ENCODE data around the gene CLEC19A.
"Not testable (repeated sequence)": the region's sequence is repeated elsewhere in the genome, so short reads cannot be mapped to it uniquely, and the experiment has no call there.

CLEC19A gene

DNA sequence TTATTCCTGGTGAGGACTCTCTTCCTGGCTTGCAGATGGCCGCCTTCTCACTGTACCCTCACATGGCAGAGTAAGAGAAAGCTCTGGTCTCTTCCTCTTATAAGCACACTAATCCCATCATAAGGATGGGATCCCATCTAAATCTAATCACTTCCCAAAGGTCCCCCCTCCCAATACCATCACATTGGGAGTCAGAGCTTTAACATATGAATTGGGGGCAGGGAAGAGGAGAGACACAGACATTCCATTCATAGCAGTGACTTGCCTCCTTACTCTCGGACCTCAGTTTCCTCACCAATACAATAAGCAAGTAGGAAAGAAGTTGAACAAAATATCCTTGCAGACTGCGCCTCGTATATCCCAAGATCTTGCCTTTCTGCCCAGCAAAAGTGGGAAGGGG is 1.7 kb downstream of the CLEC19A start:
- DNase-seq = no peak

DNA sequence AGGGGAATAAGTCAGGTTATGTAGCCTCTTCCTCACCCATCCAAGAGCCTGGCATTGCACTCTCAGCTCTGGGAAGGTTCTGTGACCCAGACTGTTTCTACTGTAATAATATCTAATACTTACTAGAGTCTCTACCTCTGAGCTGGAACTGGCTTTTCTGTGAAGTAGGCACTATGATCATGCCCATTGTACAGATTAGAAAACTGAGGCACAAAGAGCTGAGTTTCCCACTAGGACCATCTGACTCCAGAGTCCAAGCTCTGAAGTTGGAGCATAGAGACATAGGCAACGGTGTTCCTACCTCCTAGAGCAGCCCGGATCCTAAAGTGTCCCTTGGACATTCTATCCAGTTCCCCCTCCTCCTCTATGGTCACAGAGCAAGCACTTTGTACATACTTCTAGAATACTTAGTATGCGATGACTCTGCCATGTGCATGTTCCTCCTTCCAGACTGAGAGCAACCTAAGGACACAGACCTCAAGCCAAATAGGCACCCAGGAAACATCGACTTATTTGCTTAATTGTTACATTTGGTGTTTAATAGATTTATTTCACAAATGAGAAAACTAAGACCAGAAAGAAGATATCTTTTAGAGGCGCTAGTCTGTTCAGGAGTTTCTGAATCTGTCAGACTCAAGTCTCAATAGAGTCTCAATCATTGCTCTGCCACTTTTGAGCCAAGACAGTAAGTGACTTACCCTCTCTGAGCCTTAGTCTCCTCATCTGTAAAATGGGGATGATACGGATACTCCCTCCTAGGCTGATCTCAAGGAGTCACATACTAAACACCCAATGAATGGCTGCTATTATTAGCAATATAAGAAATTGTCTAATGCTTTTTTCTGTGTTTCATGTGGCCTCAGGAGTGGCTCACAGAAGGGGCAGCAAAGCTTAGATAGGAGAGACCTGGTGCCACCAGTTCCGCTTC is 3.6 kb downstream of the CLEC19A start:
- DNase-seq = no peak

DNA sequence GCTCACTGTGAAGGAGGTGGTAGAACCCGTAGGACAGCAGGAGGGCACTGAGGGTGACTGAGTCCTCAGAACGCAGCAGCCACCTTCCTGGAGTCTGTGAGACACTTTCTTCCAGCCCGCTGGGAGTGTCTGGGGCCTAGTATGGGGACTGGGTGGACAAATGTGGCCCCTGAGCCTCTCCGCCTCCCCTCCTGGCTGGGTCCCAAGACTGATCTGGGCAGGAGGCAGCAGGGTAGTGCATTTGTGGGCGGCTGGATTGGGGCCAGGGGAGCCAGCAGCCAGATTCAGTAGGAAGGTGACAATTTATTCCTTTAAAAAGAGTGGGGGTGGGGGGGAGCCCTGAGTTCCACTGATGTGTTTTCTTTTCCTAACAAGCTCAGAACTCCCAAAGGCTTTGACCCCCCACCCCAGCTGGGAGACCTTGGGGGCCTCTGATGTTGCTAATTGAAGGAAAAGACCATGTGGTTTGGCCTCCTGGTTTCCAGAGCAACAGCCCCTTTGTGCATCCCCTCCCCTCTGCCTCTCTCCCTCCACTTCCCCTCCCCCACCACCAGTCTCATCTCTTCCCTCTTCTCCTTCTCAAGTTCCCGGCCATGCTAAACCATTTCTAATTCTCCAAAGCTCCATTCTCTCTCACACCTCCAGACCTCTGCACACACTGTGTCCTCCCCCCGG is 4.4 kb downstream of the CLEC19A start:
- DNase-seq = no peak

DNA sequence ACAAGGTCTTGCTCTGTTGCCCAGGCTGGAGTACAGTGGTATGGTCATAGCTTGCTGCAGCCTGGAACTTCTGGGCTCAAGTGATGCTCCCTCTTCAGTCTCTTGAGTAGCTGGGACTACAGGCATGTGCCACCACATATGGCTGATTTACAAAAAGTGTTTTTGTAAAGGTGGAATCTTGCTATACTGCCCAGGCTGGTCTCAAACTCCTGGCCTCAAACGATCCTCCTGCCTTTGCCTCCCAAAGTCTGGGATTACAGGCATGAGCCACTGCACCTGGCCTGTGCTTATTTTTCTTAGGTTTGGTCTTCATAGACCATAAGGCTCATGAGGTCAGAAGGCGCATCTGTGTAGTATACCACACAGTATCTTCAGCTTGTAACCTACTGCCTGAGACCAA is 5.3 kb downstream of the CLEC19A start:
- no peak for DNase-seq

DNA sequence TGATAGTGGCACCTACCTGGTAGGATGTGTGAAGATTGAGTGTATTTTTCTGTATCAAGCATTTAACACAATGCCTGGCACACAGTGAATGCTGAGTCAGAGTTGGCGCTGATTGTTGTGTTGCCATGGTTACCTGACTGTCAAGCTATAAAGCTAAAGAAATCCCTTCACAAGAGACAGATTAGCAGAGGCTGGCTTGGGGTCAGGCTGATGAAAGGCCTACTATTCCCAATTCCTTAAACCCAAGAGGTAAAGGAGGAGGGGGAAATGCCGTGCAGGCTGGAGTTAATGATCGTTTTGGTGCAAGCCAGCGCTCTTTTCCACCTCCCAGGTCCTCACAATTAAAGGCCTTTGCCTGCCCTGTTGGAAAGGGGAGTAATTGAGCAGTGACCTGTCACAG is 5.9 kb downstream of the CLEC19A start:
- DNase-seq = peak; percentile 16

DNA sequence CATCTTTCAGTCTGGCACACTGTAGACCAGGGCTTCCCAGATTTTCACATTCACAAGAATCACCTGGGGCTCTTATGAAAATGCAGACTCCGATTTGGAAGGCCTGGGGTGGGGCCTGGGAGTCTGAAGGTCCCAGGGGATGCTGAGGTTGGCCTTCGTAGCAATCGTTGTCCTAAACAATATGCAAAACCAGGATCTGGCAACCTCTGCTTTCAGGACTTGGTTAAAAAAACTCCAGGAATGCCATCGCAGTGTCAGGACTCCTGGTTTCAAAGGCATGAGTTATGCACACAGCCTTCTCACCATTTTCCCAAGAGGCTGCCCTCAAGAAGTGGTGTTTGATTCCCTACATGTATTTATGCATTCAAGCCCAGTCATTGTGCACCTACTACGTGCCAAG is 6.7 kb downstream of the CLEC19A start:
- DNase-seq = no peak

DNA sequence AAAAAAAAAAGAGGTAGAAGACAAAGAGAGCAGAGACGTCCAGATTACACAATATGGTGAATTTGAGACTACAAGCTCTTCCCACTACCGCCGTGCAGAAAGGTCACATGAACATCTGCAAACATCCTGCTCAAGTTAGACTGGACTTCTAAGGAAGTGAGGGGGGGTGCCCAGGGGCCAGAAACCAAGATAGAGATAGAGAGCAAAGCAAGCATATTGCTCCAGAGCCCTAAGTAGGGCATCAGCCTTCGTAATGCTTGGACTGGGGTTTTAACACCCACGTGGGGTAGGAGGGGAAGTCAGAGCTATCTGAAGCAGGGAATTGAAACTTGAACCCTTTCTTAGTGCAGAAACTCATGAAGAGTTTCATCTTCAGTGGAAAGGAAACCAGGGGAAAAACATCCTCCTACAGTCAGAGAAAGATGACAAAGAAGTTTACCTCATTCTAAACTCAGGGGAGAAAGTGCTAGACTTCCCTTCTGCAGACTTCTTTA is 8.7 kb downstream of the CLEC19A start:
- peak; percentile 67 for DNase-seq

DNA sequence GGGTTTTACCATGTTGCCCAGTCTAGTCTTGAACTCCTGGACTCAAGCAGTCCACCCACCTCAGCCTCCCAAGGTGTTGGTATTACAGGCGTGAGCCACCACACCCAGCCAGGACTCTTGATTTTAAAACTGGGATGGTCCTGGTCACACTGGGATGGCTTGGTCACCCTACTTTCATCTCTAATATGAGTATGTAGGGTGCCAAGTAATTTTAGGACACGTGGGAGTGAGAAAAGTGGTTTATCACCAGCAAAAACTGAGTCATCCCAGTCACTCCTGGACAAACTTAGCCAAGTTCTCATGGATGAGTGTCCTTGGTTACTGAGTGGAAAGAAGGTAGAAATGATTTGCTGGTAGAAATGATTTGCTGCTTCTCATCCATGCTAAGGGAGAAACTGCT is 9.9 kb downstream of the CLEC19A start:
- DNase-seq = peak; percentile 36

DNA sequence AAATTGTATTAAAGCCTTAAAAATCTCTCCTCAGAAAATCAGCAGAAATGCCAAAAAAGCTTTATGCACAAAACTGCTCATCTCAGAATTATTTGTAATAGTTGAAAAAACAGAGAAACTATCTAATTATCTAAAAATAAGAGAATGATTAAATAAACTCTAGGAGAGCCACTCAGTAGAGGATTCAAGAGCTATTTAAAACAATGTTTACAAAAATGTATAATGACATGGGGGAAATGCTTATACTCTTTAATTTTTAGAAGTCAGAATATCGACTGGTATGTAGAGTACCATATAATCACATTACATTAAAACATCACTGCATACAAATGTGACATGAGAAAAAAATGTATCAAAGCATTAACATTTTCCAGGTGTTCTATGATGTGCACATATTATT is 11.9 kb downstream of the CLEC19A start:
- no peak for DNase-seq

DNA sequence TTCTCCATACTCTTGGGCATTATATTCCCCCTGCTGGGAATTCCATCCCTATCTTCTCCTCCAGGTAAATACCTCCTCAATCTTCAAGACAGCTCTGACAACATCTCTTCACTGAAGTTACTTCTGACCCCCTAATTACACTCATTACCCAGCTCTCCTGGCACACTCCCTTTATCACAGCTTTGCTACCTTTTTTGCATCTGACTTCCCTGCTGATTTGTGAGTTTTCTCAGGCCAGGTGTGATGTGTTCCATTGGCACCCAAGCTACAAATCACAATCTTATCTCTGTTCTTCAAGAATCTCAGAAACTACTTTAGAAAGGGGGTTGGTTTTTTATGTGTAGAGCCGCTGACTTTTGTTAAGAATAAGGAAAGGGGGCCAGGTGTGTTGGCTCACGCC is 14.0 kb downstream of the CLEC19A start:
- DNase-seq = no peak

DNA sequence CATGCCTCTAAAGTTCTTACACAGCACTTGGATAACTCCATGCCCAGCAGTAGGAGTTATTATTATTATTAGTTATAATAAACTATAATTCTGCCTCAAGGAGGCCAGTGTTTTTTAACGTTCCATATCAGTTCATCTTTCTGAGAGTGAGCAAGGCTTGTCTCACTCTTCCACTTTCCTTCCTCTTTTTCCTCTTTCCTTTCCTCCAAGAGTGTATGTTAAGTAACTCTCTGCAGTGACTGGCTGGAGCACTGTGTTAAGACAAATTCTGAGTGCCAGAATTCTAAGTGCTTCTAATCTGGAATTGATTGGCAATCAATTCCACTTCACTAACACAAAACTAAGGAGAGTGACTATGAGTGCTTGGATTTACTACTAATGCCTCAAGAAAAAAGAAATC is 16.4 kb downstream of the CLEC19A start:
- no peak for DNase-seq

DNA sequence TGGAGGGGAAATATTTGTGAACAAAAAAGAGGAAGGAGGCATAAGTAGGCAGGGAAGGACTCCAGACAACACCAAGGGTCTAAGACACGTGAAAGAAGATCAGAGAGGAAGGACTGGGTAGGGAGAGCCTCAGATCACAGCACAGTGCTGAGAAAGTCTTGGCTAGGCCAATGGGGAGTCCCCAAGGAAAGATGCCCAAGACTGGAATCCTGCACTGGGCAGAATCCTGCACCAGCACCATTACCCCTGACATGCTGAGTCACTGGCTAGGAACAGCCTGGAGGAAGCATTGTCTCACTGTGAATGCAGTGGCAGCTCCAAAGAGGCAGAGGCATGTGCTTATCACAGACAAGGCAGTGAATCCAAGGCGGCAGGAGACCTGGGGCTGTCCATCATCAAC is 19.2 kb downstream of the CLEC19A start:
- no peak for DNase-seq

DNA sequence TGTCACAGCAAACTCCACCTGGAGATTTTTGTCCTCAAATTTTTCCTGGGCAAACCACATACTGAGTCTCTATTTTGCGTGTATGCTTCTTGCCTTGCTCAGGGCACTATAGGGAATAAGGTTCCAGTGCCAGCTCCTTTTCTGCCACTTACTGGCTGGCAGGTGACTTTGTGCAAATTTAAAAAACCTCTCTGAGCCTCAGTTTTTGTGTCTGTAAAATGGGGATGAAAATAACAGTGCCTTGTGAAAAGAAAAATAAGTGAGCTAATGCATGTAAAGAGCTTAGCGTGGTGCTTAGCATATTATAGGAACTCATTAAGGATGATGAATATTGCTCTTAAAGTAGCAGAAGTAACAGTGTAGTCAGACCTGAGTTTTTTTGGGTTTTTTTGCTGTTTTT is 19.9 kb downstream of the CLEC19A start:
- DNase-seq = no peak

DNA sequence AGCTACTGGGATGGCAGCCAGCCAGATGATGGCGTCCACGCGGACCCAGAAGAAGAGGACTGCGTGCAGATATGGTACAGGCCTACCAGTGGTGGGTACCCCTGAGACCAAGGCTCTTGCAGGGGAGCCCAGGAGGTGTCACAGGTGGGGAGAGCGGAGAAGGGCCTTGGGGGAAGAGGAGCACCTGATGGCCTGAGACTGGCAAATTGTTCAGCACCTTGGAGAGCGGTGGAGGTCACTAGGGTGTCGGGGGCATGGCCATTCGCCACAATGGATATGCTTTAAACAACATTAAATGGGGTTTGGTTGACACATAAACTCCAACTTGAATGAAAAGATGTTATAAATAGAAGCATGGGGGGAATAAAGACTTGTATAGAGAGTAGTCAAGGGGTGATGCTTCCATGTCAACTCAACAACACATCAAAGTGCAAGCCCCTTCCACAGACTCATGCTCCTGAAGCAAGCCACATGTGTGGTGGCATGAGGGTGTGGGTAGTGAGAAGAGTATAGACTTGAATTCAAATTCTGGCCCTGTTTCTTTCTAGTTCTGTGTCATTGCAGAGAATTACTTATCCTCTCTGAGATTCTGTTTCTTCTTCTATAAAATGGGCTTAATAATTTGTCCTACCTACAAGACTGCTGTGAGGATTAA is 22.2 kb downstream of the CLEC19A start:
- no peak for DNase-seq

DNA sequence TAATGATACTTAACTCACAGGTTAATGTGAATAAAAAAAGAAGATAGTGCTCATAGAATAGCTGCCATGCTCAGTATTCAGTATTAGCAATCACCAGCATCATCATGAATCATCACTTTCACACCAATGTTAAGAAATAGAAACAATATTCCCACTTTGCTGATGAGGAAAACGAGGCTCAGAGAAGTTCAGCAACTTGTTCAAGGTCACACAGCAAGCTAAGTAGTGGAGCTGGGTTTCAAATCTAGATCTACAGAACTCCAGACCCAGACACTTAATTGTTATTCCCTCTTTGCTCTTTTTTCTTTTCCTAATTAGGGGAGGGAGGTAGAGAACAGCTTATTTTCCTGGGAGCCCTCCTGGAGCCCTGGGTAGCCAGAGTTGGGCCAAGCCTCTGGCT is 22.9 kb downstream of the CLEC19A start:
- DNase-seq = no peak

DNA sequence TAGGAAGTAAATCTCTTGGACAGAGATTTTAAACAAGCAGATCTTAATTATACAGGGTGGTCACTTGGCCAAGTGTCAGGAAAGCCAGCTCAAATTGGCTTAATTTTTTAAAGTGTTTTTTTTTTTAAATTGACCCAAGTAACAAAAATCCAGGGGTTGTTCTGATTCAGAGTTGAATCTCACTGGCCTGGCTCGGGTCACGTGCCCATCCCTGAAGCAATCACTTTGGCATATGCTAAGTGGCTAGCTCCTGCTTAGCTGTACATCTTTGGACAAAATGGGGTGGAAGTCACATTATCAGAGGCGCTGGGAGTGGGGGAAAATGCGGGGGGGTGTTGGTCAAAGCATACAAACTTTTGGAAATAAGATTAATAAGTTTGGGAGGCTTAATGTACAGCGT is 23.6 kb downstream of the CLEC19A start:
- no peak for DNase-seq

DNA sequence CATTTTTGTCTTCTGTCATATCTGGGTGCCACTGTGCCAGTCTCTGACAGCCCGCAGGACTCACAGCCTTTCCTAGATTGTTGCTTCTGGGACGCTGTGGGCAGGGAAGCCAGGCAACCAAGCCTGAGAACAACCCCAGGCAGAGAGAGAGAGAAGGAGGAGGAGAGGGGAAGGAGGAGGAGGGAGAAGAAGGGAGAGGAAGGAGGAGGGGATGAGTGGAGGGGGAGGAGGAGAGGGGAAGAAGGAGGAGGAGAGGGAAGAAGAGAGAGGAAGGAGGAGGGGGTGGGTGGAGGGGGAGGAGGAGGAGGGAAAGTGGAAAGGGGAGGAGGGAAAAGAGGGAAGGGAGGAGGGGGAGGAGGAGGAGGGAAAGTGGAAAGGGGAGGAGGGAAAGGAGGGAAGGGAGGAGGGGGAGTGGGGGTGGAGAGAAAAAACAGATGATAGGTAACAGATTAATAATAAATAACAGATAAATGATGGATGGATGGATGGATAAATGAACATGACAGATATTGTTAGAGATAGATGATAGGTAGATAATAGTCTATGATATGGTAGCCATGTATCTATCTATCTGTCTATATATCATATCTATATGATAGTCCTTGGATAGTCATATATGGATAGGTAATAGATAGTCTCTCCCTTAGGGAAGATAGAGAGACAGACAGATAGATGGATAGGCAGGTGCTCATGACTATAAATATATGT is 29.3 kb downstream of the CLEC19A start:
- DNase-seq = no peak

DNA sequence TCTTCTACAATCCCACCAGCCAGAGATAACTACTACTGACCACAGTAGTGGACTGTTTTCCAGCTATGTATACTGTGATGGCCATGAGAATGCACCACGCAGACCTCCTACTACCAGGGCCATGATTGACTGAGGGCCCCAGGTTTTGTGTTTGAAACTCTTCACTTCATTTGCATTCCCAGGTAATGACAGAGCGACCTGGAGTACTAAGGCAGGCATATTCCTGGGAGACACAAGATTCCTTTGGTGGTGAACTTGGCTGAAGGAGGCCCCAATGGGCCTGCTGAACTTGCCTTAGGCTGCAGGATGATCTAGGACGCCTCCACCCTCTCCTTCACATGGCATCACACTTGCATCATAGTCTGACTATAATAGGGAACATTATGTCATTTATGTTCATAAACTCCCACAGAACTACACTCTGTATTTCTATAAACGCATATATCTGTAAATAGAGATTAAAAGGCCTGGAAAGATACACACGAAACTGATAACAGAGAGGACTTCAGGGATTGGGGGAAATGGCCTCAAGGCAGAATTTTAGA is 30.4 kb downstream of the CLEC19A start:
- no peak for DNase-seq

DNA sequence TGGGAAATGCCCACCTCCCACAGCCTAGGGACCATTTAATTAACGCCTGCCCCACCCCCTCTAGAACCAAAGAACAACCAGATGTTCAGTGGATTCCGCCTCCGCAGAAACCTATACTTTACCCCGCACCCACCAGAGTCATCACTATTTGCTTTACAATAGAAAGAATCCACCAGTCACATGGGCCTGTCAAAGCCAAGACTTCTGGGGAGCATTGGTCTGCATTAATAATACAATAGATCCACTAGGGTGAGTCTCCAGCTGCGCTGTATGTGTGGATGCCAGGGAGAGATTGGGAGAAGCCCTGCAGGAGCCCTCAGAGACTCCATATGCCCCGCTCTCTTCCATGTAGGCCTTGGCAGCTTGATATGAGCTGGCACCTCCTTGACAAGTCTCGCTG is 31.3 kb downstream of the CLEC19A start:
- DNase-seq = no peak

DNA sequence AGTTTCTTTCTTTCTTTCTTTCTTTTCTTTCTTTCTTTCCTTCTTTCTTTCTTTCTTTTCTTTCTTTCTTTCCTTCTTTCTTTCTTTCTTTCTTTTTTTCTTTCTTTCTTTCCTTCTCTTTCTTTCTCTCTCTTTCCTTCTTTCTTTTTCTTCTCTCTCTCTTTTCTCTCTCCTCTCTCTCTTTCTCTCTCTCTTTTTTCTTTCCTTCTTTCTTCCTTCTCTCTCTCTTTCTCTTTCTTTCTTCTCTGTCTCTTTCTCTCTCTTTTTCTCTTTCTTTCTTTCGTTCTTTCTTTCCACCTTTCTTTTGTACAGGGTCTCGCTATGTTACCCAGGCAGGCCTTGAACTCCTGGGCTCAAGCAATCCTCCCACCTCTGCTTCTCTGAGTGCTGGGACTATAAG is 35.7 kb downstream of the CLEC19A start:
- not testable (repeated sequence) for DNase-seq

DNA sequence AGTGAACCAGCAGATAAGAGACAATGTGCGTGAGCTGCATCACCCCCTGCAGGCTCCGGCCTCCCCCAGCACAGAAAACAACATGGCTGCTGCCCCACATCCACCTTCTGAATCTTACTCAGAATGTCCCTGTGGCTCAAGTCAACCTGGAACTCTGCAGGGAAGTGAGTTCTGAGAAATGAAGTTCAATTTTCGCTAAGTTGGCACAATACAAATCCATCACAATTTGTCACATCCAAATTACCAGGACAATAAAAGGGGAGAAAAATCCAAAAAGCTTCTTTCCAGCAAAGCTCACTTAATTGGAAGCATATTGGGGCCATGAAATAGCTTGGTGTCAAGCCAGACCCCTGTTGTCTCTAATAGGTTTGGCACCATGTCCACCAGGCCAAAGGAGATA is 38.1 kb downstream of the CLEC19A start:
- DNase-seq = no peak

DNA sequence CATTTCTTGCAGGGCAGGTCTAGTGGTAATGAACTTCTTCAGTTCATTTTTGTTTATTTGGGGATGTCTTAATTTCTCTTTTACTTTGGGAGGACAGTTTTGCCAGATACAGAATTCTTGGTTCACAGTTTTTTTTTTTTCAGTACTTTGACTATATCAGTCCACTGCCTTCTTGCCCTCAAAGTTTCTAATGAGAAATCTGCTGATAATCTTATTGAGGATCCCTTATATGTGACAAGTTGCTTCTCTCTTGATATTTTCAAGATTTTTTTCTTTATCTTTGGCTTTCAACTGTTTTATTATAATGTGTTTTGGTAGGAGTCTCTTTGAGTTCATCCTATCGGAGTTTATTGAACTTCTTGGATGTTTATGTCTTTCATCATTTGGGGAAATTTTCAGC is 42.8 kb downstream of the CLEC19A start:
- no peak for DNase-seq

DNA sequence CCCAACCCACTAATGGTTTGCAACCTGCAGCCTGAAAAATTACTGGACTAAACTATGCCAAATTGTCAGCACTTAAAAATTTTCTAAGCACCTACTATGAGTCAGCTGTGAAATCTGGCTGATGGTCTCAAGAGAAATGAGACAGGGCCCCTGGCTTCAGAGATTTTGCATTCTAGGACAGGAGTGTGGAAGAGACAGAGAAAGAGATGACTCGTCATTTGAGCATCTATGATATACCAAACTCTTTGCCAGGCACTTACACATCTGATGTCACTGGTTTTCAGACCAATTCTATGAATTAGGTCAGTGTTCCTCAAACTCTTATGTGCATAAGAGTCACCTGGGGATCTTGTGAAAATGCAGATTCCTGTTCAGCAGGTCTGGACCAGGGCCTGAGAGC is 44.4 kb downstream of the CLEC19A start:
- no peak for DNase-seq
